Cerebellar nuclear complex (tissue), 1 donor: Measurements from ENCODE around the gene PRR5.
"Not testable (repeated sequence)": the region's sequence is repeated elsewhere in the genome, so short reads cannot be mapped to it uniquely, and the experiment has no call there.

Experiments used
- DNase-seq, 2 experiments: peaks; one replicate each; lab custom pipeline; 2025; lab: John Stamatoyannopoulos, UW

Gene PRR5

GRCh38 chr22:44673406-44673805 lies 28.6 kb upstream of the PRR5 start:
- DNase-seq: no peak

- not testable (repeated sequence) for DNase-seq
Observed at GRCh38 chr22:44676066-44676440, 26.0 kb upstream of the PRR5 start.

- no peak for DNase-seq
Observed at GRCh38 chr22:44676441-44677352, 25.3 kb upstream of the PRR5 start.

GRCh38 chr22:44677353-44677840 lies 24.6 kb upstream of the PRR5 start:
- DNase-seq: no peak

- DNase-seq: no peak
Observed at GRCh38 chr22:44677871-44678555, 24.0 kb upstream of the PRR5 start.

- DNase-seq: no peak
Observed at GRCh38 chr22:44678556-44679305, 23.3 kb upstream of the PRR5 start.

GRCh38 chr22:44679306-44679647 lies 22.7 kb upstream of the PRR5 start:
- not testable (repeated sequence) for DNase-seq

GRCh38 chr22:44680058-44680457 lies 21.9 kb upstream of the PRR5 start:
- DNase-seq: no peak

GRCh38 chr22:44680481-44680894 lies 21.5 kb upstream of the PRR5 start:
- no peak for DNase-seq

GRCh38 chr22:44682556-44683168 lies 19.3 kb upstream of the PRR5 start:
- no peak for DNase-seq

GRCh38 chr22:44683237-44683636 lies 18.8 kb upstream of the PRR5 start:
- DNase-seq: no peak

GRCh38 chr22:44683881-44684280 lies 18.1 kb upstream of the PRR5 start:
- DNase-seq: no peak

GRCh38 chr22:44684506-44685383 lies 17.3 kb upstream of the PRR5 start:
- DNase-seq: no peak

- no peak for DNase-seq
Observed at GRCh38 chr22:44685384-44686056, 16.5 kb upstream of the PRR5 start.

- no peak for DNase-seq
Observed at GRCh38 chr22:44686873-44687600, 15.0 kb upstream of the PRR5 start.

- DNase-seq: no peak
Observed at GRCh38 chr22:44689173-44689572, 12.8 kb upstream of the PRR5 start.

- DNase-seq: no peak
Observed at GRCh38 chr22:44689915-44690524, 12.0 kb upstream of the PRR5 start.

GRCh38 chr22:44691796-44692661 lies 10.0 kb upstream of the PRR5 start:
- DNase-seq: no peak
